KOPT-K1 (cell line): Measurements from ENCODE around the gene SLC36A2.
"Not testable (repeated sequence)": the region's sequence is repeated elsewhere in the genome, so short reads cannot be mapped to it uniquely, and the experiment has no call there.

Experiments
- H3K27ac ChIP-seq: fragments of 200-600 bp; sonication (generic); 2 replicates; pipeline ENCODE4 v1.5.1; 2016; ENCODE audit warnings: antibody characterized with exemption, mild to moderate bottlenecking, low read depth, low read length; ENCODE audit not compliant: poor library complexity, severe bottlenecking
- H3K36me3 ChIP-seq: fragments of 200-600 bp; sonication (generic); 2 replicates; pipeline ENCODE4 v1.5.1; 2017; ENCODE audit warnings: antibody characterized with exemption, mild to moderate bottlenecking, low read length, moderate library complexity; ENCODE audit not compliant: insufficient read depth
- H3K9me3 ChIP-seq: fragments of 200-600 bp; sonication (generic); 2 replicates; pipeline ENCODE4 v1.5.1; 2017; ENCODE audit warnings: antibody characterized with exemption, low read length, mild to moderate bottlenecking; ENCODE audit not compliant: insufficient read depth, poor library complexity, severe bottlenecking

The SLC36A2 gene

DNA sequence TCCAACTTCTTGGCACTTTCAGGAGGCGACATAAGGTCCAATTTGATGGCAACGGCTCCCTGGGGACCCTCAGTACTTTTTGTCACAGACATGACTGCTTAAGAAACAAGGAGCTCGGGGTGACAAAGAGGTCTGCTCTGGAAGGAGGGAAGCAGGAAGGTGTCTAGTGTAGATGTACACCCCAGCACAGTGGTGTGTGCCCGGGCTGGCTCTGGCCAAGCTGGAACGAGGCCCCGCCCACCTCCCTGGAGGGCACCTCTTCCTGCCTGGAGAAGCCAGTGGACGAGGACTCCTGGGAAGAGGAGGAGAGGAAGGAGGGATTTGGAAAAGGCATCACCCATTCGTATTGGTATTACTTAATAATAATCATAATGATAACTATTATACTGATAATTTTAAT lies at the start of gene SLC36A2:
SLC36A2 (minus strand) TSS at position 191 of the 400 bp plus-strand sequence; CDS start at position 92, 99 bp downstream.
- Histone ChIP-seq H3K9me3 (no peaks in the 10 kb centered on the region), H3K36me3 (no peaks in the 10 kb centered on the region), H3K27ac (no peak within 1 kb of the TSS)

DNA sequence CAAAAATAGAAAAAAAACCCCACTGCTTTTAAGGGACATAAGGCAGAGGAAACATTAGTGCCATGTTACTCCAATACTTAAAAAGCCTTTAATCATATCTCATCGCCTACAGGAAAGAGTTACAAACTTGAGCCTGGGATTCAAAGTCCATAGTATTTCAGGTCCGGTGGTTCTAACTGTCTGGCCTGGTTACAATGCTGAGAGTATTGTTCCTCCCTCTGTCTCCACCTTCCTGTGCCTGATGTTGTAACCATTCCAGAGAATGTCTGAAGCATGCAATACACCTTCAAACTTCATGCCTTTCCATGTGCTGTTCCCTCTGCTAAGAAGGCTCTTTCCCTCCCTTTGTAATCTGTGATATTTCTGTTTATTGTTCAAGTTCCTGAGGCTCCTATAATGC lies 41.6 kb upstream of the SLC36A2 start:
- Histone ChIP-seq H3K9me3 (no peaks in the 10 kb centered on the region), H3K27ac (no peak overlapping the region), H3K36me3 (no peaks in the 10 kb centered on the region)

DNA sequence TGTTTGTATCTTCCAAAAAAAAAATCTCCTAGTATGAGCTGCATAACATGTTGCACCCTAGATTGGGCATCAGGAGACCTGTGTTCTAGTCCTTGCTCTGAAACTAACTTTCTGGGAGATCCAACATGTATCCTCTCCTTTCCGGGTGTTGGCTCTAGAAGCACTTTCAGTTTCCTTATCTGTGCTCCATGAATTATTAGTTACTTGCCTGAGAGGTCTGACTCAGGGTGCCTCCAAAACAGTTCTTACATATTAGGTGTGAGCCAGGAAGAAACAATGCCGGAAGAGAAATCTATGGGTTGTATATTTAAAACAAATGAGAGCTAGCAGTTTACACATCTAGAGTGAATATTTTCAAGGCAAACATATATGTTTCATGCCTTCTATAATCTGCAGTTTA lies 36.7 kb upstream of the SLC36A2 start:
- Histone ChIP-seq H3K9me3 (no peaks in the 10 kb centered on the region), H3K27ac (no peak overlapping the region), H3K36me3 (no peaks in the 10 kb centered on the region)

DNA sequence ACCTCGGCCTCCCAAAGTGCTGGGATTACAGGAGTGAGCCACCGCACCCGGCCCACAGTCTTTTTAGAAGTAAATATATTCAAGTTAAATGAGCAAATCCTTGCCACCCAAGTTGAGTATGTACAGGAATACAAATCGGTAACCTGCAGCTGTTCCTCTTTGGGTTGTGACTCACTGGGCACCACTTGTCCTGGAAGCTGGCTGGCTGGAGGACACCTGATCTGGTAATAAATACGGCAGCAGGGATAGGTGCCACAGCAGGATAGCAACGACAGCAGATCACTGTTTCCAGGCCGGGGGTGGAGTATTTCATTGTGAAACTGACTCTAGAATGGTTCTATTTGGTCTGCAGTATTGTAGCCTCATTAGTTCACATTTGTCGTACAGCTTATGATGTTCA lies 35.7 kb upstream of the SLC36A2 start:
- no peaks in the 10 kb centered on the region for H3K36me3 ChIP-seq
- no peak overlapping the region for H3K27ac ChIP-seq
- no peaks in the 10 kb centered on the region for H3K9me3 ChIP-seq

DNA sequence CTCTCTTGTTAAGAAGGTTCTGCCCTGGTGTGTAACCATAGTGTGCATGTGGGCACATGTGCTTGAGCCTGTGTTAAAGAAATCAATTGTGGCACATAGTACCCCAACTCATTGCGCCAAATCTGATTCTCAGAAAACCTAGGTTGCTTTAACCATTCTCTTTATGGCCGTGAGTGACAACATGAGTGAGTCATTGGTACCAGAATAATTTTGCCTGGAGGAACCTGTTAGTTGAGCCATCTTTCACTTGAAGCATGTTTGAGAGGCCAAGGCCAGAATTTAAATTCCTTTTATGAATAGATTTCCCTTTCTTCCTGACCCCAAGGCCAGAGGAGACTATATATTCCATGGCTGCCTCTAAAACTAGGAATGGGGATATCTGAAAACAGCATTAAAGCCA lies 35.2 kb upstream of the SLC36A2 start:
- Histone ChIP-seq H3K36me3 (no peaks in the 10 kb centered on the region), H3K27ac (no peak overlapping the region), H3K9me3 (no peaks in the 10 kb centered on the region)

DNA sequence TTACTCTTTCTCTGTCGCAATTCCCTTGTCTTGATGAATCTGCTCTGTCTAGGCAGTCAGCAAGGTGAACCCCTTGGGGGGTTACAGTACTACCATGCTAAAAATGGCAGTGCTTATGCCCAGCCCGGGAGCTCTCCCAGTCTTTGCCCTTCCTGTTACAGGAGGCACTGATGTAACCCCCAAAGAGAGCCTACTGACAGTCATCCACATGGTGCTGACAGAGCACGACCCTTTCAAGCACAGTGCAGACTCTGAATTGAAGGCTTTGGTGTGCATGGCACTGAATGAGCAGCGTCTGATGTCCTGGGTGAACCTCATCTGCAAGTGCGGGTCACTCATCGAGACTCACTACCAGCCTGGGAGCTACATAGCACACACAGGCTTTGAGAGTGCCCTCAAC lies 34.5 kb upstream of the SLC36A2 start:
- H3K9me3 ChIP-seq: no peaks in the 10 kb centered on the region
- H3K36me3 ChIP-seq: no peaks in the 10 kb centered on the region

DNA sequence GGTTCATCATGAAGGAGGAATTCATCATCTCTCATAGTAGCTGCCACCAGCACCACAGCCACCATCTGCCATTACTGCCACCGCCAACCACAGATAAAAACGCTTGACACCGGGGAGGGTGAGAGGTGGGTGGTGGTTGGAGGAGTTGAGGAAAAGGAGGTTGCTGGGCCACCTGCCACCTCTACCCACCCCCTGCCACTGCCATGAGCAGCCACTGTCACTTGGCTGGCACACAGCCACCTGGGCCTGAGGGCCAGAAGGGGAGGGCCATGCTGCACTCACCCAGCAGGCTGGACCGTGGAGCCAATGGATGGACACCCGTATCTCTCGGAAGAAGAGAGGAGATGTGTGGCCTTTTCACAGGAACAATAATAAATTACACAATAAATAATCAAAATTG lies 31.3 kb upstream of the SLC36A2 start:
- no peaks in the 10 kb centered on the region for H3K9me3 ChIP-seq
- H3K27ac ChIP-seq: no peak overlapping the region
- H3K36me3 ChIP-seq: no peaks in the 10 kb centered on the region

More for the DNA sequence above, 34.5 kb upstream of the SLC36A2 start:
- H3K27ac ChIP-seq: no peak overlapping the region

DNA sequence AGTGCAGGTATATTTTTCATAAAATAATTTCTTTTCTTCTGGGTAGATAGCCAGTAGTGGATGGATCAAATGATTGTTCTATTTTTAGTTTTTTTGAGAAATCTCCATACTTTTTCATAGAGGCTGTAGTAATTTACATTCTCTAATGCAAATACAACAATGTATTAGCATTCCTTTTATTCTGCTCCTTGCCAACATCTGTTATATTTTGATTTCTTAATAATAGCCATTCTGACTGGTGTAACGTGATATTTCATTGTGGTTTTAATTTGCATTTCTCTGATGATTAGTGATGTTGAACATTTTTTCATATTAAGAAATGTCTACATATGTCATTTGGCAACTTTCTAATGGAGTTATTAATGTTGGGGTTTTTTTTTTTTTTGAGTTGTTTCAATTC lies 27.2 kb upstream of the SLC36A2 start:
- no peak overlapping the region for H3K27ac ChIP-seq
- H3K36me3 ChIP-seq: no peaks in the 10 kb centered on the region
- no peaks in the 10 kb centered on the region for H3K9me3 ChIP-seq

DNA sequence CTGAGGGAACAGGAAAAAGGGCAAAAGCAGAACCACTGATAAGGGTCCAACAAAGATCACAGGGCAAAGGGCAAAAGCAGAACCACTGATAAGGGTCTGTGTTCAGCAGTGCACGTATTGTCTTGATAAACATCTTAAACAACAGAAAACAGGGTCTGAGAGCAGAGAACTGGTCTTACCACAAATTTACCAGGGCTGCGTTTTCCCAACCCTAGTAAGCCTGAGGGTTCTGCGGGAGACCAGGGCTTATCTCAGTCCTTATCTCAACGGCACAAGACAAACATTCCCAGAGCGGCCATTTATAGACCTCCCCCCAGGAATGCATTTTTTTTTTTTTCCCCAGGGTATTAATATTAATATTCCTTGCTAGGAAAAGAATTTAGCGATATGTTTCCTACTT lies 19.7 kb upstream of the SLC36A2 start:
- peaks cover 29% of the 10 kb centered on the region for H3K9me3 ChIP-seq
- not testable (repeated sequence) for H3K27ac ChIP-seq, H3K36me3 ChIP-seq

DNA sequence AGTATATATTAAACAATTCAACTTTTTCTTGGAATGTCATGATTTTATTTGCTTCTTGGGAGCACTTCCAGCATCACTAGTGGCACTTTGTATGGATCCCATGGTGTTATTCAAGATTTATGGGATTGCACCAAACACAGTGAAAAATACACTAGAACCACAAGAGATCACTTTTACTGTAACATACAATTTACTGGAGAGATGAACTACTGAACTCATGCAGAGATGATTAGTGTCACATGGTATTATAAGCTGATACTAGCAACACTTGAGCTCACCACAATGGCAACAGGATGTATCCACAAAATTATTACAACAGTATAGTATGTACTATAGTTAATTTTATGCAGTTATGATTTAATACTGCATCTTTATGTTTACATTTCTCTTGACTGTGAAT lies 16.3 kb upstream of the SLC36A2 start:
- Histone ChIP-seq H3K9me3 (peaks cover 27% of the 10 kb centered on the region), H3K27ac (no peak overlapping the region), H3K36me3 (no peaks in the 10 kb centered on the region)

DNA sequence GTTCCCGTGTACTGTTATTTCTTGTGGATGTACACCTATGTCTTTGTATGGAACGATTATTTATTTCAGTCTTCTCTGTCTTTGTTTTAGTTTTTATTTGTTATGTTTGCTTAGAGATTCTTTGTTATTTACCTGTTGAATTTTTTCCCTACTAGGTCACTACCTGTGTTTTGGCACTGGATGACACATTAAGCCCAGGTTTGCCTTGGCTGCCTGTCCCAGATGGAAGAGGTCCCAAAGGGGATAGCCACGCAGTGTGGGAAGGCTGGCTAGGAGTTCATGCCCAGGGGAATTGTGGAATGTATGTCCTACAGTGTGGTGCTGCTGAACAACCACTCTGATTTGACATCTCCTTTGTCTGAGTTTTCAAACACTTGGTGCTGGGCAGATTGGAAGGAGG lies 15.6 kb upstream of the SLC36A2 start:
- no peak overlapping the region for H3K27ac ChIP-seq
- no peaks in the 10 kb centered on the region for H3K36me3 ChIP-seq
- peaks cover 20% of the 10 kb centered on the region for H3K9me3 ChIP-seq

DNA sequence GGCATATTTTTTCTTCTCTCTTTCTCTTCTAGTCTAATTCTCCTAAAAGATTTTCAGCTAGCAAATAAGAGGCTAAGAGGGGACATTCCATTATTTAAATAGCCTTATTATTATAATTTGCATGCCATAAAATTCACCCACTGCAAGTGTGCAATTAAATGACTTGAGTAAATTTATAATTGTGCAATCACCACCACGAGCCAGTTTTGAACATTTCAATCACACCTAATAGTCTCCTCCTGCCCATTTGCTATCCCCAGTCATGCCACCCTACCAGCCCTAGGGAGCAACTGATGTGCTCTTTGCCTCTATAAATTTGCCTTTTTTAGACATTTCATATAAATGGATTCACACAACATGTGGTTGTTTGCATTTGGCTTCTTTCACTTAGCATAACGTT lies 12.0 kb upstream of the SLC36A2 start:
- Histone ChIP-seq H3K9me3 (no peaks in the 10 kb centered on the region), H3K36me3 (no peaks in the 10 kb centered on the region), H3K27ac (no peak overlapping the region)

DNA sequence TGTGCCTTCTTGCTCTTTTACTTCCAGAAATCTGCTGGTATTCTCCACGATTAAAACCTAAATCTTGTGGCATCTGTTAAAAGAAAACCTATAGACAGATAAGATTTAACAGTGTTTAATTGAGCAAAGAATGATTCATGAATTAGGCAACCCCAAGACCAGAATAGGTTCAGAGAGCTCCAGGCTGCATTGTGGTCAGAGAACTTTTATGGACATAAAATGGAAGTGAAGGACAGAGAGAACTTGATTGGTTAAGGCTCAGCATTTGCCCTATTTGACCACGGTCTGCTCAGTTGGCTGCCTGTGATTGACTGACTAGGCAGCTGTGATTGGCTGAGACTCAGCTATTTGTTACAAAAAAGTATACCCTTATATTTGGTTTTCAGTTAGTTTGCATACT lies 10.4 kb upstream of the SLC36A2 start:
- Histone ChIP-seq H3K9me3 (no peaks in the 10 kb centered on the region), H3K36me3 (no peaks in the 10 kb centered on the region), H3K27ac (no peak overlapping the region)

DNA sequence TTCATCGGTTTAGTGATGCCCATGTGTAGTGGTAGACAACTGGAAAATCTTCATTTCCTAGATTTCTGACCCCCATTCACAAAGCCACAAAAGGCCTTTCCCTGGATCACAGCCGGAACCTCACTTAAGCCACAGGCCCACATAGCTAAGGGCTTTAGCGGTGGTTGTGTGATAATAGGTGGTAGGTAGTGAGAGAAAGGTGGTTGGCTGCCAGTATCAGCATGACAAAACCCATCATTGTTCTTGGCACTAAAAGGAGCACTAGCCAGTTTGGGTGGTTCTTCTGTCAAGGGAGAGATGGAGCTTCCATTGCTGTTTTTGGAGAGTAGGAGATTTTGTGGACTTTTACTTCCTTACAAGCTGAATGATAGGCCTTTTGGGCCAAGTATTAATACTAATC lies 9.7 kb upstream of the SLC36A2 start:
- Histone ChIP-seq H3K36me3 (no peaks in the 10 kb centered on the region), H3K27ac (no peak overlapping the region), H3K9me3 (no peaks in the 10 kb centered on the region)

DNA sequence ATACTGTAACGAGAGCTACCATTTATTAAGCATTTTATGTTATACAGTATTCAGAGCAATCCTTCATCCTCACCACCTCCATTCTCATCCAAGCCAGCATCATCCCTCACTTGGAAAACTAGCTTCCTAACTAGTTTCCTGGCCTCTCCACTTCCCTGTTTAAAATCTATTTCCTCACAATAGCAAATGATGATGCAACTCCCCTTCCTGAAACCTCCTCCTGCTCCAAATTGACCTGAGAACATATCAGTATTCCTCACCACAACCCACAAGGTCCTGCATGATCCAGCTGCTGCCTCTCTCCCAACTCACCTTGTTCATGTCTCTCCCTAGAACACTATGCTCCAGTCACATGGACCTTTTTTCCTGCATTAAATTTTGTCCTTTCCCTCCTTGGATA lies 4.3 kb upstream of the SLC36A2 start:
- H3K36me3 ChIP-seq: no peaks in the 10 kb centered on the region
- H3K9me3 ChIP-seq: no peaks in the 10 kb centered on the region
- H3K27ac ChIP-seq: no peak overlapping the region

DNA sequence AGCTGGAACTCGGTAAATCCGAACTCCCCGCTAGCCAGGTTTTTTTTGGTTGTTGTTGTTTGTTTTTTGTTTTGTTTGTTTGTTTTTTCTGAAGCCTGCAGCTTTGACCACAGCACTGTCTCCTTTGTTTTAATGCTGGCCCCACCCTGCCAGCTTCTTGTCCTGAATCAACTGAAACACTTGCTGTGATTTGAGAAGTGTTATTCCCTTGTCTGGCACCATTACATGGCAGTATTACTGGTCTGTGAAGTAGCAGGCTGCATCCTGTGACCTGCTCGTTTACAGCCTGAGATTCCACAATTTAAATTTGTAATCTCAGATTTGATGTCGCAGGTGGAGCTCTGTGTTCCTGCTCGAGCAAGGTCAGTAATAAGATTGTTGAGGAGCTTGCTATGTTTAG lies 1.4 kb upstream of the SLC36A2 start:
- no peaks in the 10 kb centered on the region for H3K9me3 ChIP-seq
- no peak overlapping the region for H3K27ac ChIP-seq
- no peaks in the 10 kb centered on the region for H3K36me3 ChIP-seq
